HFF-Myc (cell line): ENCODE data around the gene MED10.
"Not testable (repeated sequence)": the region's sequence is repeated elsewhere in the genome, so short reads cannot be mapped to it uniquely, and the experiment has no call there.

ENCODE experiments used
- DNase-seq: peaks from one replicate; pipeline ENCODE4 v3.0.0-alpha.2; 2011; ENCODE audit warnings: low read depth; ENCODE audit errors: extremely low read depth
- H3K4me3 ChIP-seq: replicated peaks from 2 replicates; pipeline ENCODE4 v1.5.1; 2011; ENCODE audit warnings: low read depth, mild to moderate bottlenecking, control low read depth, low read length
- TF ChIP-seq, protein P1 (sequence below): IDR thresholded peaks from 2 replicates; pipeline ENCODE4 v1.5.1; 2012; ENCODE audit warnings: mild to moderate bottlenecking, low read depth, low read length, control low read depth; ENCODE audit errors: missing control alignments

MED10 gene

GRCh38 chr5:6365142-6365976 is 13.0 kb downstream of the MED10 start:
- no peak for DNase-seq
- H3K4me3 ChIP-seq = no peak overlapping the region
- TF ChIP-seq, protein P1, sequence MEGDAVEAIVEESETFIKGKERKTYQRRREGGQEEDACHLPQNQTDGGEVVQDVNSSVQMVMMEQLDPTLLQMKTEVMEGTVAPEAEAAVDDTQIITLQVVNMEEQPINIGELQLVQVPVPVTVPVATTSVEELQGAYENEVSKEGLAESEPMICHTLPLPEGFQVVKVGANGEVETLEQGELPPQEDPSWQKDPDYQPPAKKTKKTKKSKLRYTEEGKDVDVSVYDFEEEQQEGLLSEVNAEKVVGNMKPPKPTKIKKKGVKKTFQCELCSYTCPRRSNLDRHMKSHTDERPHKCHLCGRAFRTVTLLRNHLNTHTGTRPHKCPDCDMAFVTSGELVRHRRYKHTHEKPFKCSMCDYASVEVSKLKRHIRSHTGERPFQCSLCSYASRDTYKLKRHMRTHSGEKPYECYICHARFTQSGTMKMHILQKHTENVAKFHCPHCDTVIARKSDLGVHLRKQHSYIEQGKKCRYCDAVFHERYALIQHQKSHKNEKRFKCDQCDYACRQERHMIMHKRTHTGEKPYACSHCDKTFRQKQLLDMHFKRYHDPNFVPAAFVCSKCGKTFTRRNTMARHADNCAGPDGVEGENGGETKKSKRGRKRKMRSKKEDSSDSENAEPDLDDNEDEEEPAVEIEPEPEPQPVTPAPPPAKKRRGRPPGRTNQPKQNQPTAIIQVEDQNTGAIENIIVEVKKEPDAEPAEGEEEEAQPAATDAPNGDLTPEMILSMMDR = no peak

DNA sequence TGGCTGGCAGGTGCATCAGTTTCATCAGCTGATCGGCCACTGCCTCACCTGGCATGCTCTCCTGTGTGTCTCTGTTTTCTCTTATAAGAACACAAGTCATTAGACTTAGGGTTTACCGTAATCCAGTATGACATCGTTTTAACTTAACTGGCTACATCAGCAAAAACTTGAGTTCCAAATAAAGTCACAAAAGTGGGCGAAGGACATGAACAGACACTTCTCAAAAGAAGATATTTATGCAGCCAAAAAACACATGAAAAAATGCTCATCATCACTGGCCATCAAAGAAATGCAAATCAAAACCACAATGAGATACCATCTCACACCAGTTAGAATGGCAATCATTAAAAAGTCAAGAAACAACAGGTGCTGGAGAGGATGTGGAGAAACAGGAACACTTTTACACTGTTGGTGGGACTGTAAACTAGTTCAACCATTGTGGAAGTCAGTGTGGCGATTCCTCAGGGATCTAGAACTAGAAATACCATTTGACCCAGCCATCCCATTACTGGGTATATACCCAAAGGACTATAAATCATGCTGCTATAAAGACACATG is 14.8 kb downstream of the MED10 start:
- DNase-seq, H3K4me3 ChIP-seq: not testable (repeated sequence)

GRCh38 chr5:6362846-6363245 is 15.5 kb downstream of the MED10 start:
- DNase-seq = no peak
- H3K4me3 ChIP-seq = no peak overlapping the region
- TF ChIP-seq, protein P1 = no peak

GRCh38 chr5:6361101-6361500 is 17.2 kb downstream of the MED10 start:
- no peak for DNase-seq
- no peak overlapping the region for H3K4me3 ChIP-seq
- TF ChIP-seq, protein P1 = no peak

DNA sequence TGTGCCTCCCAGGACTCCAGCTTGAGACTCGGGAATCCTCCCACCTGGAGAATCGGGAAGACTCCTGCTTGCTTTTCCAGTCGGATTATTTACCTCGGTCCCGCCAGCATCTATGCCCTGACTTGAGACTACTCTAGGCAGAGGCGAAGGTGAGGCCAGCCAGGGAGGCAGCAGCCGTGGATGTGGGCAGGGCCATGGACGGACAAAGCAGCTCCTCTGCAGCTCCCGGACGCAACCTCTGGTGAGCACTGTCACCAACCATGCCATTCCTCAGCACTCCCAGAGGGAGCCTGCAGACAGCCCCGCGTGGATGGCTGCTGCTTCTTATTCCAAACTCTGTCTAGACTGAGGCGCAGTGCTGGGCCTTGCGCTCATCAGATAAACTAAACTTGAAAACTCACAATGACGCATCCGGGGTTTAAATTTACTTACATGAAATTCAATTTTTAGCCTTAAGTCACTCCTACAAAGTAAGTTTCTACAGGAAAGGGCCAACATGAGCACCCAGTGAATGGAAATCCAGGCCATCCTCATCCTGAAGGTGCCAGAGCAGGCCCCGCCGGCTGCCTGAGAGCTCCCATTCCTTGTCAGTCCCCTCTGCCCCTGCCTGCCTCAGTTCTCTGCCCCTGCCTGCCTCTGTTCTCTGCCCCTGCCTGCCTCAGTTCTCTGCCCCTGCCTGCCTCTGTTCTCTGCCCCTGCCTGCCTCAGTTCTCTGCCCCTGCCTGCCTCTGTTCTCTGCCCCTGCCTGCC is 17.8 kb downstream of the MED10 start:
- TF ChIP-seq, protein P1 = no peak
- no peak overlapping the region for H3K4me3 ChIP-seq
- no peak for DNase-seq

DNA sequence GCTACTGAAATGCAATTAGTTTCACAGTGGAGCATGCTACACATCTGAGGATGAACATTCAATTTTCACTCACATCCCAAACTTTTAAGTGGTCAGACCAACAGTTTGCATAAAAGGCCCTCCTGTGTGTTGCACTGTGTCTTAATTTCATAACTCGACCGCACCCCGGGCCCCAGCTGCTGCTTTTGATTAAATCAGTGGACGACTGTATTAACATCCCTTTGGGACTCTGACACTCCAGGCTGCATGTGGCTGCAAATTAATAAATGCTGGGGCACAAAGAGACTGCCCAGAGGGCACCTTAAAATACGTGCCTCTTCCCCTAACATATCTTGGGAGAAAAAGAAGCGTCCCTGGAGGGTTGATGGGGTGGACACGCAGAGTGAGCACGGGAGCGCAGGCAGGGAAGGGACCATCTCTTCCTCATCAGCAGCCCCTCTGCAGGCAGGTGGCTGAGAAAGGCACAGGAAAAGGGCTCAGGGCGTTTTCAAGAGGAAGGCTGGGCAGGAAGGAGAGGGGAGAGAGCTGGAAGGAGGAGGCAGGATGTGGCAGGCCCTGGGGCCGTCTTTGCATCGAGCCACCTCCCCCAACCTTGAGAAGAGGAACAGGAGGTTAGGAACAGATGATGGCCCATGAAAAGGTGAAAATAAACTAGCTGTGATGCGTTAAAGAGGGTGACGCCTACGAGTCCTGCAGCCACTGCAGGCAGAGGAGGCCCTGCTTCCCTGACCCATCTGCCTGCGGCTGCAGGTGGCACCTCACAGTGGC is 18.6 kb downstream of the MED10 start:
- TF ChIP-seq, protein P1 = no peak
- no peak overlapping the region for H3K4me3 ChIP-seq
- no peak for DNase-seq

- TF ChIP-seq, protein P1 = no peak
- H3K4me3 ChIP-seq = no peak overlapping the region
- no peak for DNase-seq
Observed at GRCh38 chr5:6358434-6358820, 19.9 kb downstream of the MED10 start.

- H3K4me3 ChIP-seq, DNase-seq: not testable (repeated sequence)
Observed at GRCh38 chr5:6357817-6358433, 20.4 kb downstream of the MED10 start.
